ENCODE results near the gene ORC3. TPM values are rescaled to one million over a fixed set of nuclear protein-coding genes. Genes with fewer than 3 reads are reported as not detected.
A peak's percentile ranks its signal among the peaks of the same experiment; 100 is the strongest.

Gene ORC3
- total and polyA plus RNA-seq, 8 donors, result 19.3 to 43.5 (median 36.7) TPM

DNA sequence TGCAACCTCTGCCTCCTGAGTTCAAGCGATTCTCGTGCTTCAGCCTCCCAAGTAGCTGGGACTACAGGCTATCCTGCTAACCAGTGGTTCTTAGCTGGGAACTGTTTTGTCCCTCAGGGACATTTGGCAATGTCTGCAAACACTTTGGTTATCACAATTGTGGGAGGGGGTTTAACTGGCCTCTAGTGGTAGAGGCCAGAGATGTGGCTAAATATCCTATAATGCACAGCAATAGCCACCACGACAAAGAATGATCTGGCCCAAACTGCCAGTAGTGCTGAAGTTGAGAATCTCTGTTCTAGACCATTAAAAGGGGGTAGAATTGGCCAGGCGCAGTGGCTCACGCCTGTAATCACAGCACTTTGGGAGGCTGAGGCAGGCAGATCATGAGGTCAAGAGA is 83.3 kb downstream of the ORC3 start:
- Histone ChIP-seq H3K9me3 (no peaks in the 10 kb centered on the region), H3K36me3 (peaks cover 0 to 86% of the 10 kb centered on the region in 2 donors), H3K4me1 (peaks cover 3 to 37% of the 10 kb centered on the region in 2 donors), H3K4me3 (no peak overlapping the region), H3K27me3 (no peaks in the 10 kb centered on the region), H3K27ac (no peak overlapping the region)
- no peak for TF ChIP-seq CTCF (IDR thresholded peaks at IDR 0.05)
- DNase-seq, result no peak
- intact Hi-C loops (cut with DNase I), result no loop called here
- ATAC-seq, result no peak

DNA sequence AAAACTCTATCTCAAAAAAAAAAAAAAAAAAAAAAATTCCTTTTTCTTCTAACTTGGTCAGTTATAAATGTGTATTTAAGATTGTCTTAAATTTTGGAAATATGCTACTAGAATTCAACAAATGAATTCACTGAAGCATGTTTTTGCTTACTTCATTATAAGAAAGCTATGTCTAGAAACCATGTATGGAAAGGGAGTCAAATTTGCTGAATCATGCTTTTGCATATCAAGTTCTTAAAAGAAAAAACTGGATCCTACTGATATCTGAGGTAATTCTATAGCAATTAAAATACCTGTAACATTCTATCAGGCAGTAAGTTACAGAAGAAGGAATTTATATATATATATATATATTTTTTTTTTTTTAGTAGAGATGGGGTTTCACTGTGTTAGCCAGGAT is 84.4 kb downstream of the ORC3 start:
- TF ChIP-seq CTCF (IDR thresholded peaks at IDR 0.05), result no peak
- H3K27me3 ChIP-seq, result no peaks in the 10 kb centered on the region
- intact Hi-C loops (cut with DNase I), result no loop called here
- no peak for DNase-seq
- peaks cover 3 to 37% of the 10 kb centered on the region in 2 donors for H3K4me1 ChIP-seq
- H3K9me3 ChIP-seq, result no peaks in the 10 kb centered on the region
- no peak for ATAC-seq
- H3K36me3 ChIP-seq, result peaks cover 0 to 86% of the 10 kb centered on the region in 2 donors
- H3K27ac ChIP-seq, result peak overlapping the region in 1 of 2 donors; percentile 6
- H3K4me3 ChIP-seq, result no peak overlapping the region

GRCh38 chr6:87675004-87675681 is 85.2 kb downstream of the ORC3 start:
- ATAC-seq (peak; percentile 81), DNase-seq (no peak)
- Histone ChIP-seq H3K27me3 (no peaks in the 10 kb centered on the region), H3K4me1 (peaks cover 3 to 37% of the 10 kb centered on the region in 2 donors), H3K27ac (peak overlapping the region in 1 of 2 donors; percentile 6), H3K36me3 (peaks cover 0 to 79% of the 10 kb centered on the region in 2 donors), H3K4me3 (no peak overlapping the region), H3K9me3 (no peaks in the 10 kb centered on the region)
- intact Hi-C loops (cut with DNase I), result no loop called here
- no peak for TF ChIP-seq CTCF (IDR thresholded peaks at IDR 0.05)

GRCh38 chr6:87682310-87682709 is 92.4 kb downstream of the ORC3 start:
- Histone ChIP-seq H3K4me3 (no peak overlapping the region), H3K27me3 (no peaks in the 10 kb centered on the region), H3K27ac (no peak overlapping the region), H3K4me1 (peaks cover 11 to 54% of the 10 kb centered on the region in 2 donors), H3K9me3 (no peaks in the 10 kb centered on the region), H3K36me3 (peaks cover 0 to 34% of the 10 kb centered on the region in 2 donors)
- DNase-seq, result no peak
- ATAC-seq, result no peak
- TF ChIP-seq CTCF (IDR thresholded peaks at IDR 0.05), result no peak
- intact Hi-C loops (cut with DNase I), result no loop called here

DNA sequence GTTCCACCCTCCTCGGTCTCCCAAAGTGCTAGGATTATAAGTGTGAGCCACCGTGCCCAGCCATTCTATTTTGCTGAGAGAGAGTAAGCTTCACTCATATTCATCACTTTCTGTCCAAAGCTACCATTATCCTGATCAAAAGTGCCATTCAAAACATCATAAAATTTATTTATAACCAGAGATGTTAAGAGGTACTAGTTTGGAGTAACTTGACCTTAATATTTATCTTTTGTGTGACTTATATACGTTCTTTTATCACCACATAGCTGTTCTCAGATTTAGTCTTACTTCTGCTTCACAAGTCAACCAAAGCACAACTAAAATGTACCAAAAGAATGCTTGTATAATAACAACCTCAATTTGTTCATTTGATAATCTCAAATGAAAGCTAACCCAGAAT is 94.0 kb downstream of the ORC3 start:
- no peak for ATAC-seq
- Histone ChIP-seq H3K36me3 (peaks cover 0 to 22% of the 10 kb centered on the region in 2 donors), H3K9me3 (no peaks in the 10 kb centered on the region), H3K27me3 (no peaks in the 10 kb centered on the region), H3K4me1 (peaks cover 11 to 62% of the 10 kb centered on the region in 2 donors), H3K4me3 (no peak overlapping the region), H3K27ac (no peak overlapping the region)
- intact Hi-C loops (cut with DNase I), result no loop called here
- TF ChIP-seq CTCF (IDR thresholded peaks at IDR 0.05), result no peak
- DNase-seq, result no peak
